Activated naive CD4-positive, alpha-beta T cell treated with anti-CD3 and anti-CD28 coated beads, Interleukin-2, amount 50 U/mL, for 72 hours (primary cell): Measurements from ENCODE around the gene PTGES. TPM values are rescaled to one million over a fixed set of nuclear protein-coding genes. Genes with fewer than 3 reads are reported as not detected.
"Not testable (repeated sequence)": the region's sequence is repeated elsewhere in the genome, so short reads cannot be mapped to it uniquely, and the experiment has no call there.

ENCODE experiments used
- ATAC-seq, 2 donors: fragments of 150-1000 bp; cut with Tn5 transposase; 2 replicates each; pipeline ENCODE4 v1.10.0; 2021; ENCODE audit warnings: mild to moderate bottlenecking in 2 of 2, moderate library complexity in 2 of 2
- DNase-seq, 2 donors: peaks; one replicate each; pipeline ENCODE4 v3.0.0; 2021 to 2022; ENCODE audit warnings: low spot score in 2 of 2
- H3K27ac Mint-ChIP-seq, 2 donors: one replicate each; pipeline ENCODE4 v1.8.0; 2022; ENCODE audit warnings: mild to moderate bottlenecking in 2 of 2, mixed read lengths in 2 of 2
- H3K36me3 Mint-ChIP-seq, 2 donors: one replicate each; pipeline ENCODE4 v1.8.0; 2022; ENCODE audit warnings: mixed read lengths in 2 of 2
- H3K9me3 Mint-ChIP-seq, 2 donors: one replicate each; pipeline ENCODE4 v1.8.0; 2022; ENCODE audit warnings: mixed read lengths in 2 of 2
- total RNA-seq, 2 donors: library from RNA; stranded (reverse); gene quantifications; one replicate each; pipeline ENCODE4 v1.2.3, GENCODE V29; 2022

PTGES gene
- total RNA-seq = under 1 TPM in 1 of 2 donors, not detected in 1; 0.41 TPM

- no peak within 1 kb of the TSS for H3K27ac Mint-ChIP-seq
- H3K9me3 Mint-ChIP-seq = no peaks in the 10 kb centered on the region
- H3K36me3 Mint-ChIP-seq = no peaks in the 10 kb centered on the region
- DNase-seq = peak in 1 of 2 donors; percentile 66
- ATAC-seq = peak; percentile 44 to 86
These were observed at the start of gene PTGES for GRCh38 chr9:129752900-129753729. PTGES (minus strand) TSS chr9:129753042; CDS start chr9:129753012, 30 bp downstream.

GRCh38 chr9:129801504-129801903 is 48.7 kb upstream of the PTGES start:
- DNase-seq (no peak), ATAC-seq (no peak)
- H3K36me3 Mint-ChIP-seq = peaks cover 8 to 18% of the 10 kb centered on the region in 2 donors
- peak overlapping the region in 1 of 2 donors; percentile 55 for H3K27ac Mint-ChIP-seq
- no peaks in the 10 kb centered on the region for H3K9me3 Mint-ChIP-seq

- DNase-seq = no peak
- Mint-ChIP-seq H3K9me3 (no peaks in the 10 kb centered on the region), H3K36me3 (peaks cover 0 to 3% of the 10 kb centered on the region in 2 donors), H3K27ac (peak overlapping the region in 1 of 2 donors; percentile 8)
- no peak for ATAC-seq
These were observed 46.1 kb upstream of the PTGES start for GRCh38 chr9:129798973-129799372.

- H3K36me3 Mint-ChIP-seq, DNase-seq, H3K9me3 Mint-ChIP-seq, ATAC-seq, H3K27ac Mint-ChIP-seq: not testable (repeated sequence)
These were observed 43.2 kb upstream of the PTGES start for GRCh38 chr9:129796029-129796428.

GRCh38 chr9:129794549-129794948 is 41.7 kb upstream of the PTGES start:
- Mint-ChIP-seq H3K27ac (no peak overlapping the region), H3K9me3 (no peaks in the 10 kb centered on the region), H3K36me3 (no peaks in the 10 kb centered on the region)
- no peak for DNase-seq
- ATAC-seq = no peak

- ATAC-seq = no peak
- Mint-ChIP-seq H3K27ac (no peak overlapping the region), H3K36me3 (no peaks in the 10 kb centered on the region), H3K9me3 (no peaks in the 10 kb centered on the region)
- DNase-seq = no peak
These were observed 33.6 kb upstream of the PTGES start for GRCh38 chr9:129786481-129786880.

- no peak for ATAC-seq
These were observed 33.0 kb upstream of the PTGES start for GRCh38 chr9:129785866-129786265.

GRCh38 chr9:129784970-129785369 is 32.1 kb upstream of the PTGES start:
- H3K9me3 Mint-ChIP-seq, DNase-seq, ATAC-seq, H3K27ac Mint-ChIP-seq, H3K36me3 Mint-ChIP-seq: not testable (repeated sequence)

More at GRCh38 chr9:129785866-129786265, 33.0 kb upstream of the PTGES start:
- Mint-ChIP-seq H3K9me3 (no peaks in the 10 kb centered on the region), H3K27ac (no peak overlapping the region), H3K36me3 (no peaks in the 10 kb centered on the region)
- DNase-seq = no peak

- no peaks in the 10 kb centered on the region for H3K36me3 Mint-ChIP-seq
- ATAC-seq (peak; percentile 95 to 97), DNase-seq (peak in 1 of 2 donors; percentile 82)
- no peaks in the 10 kb centered on the region for H3K9me3 Mint-ChIP-seq
- peak overlapping the region in 1 of 2 donors; percentile 11 for H3K27ac Mint-ChIP-seq
These were observed 30.9 kb upstream of the PTGES start for GRCh38 chr9:129783516-129784361.

GRCh38 chr9:129781981-129782380 is 29.1 kb upstream of the PTGES start:
- no peaks in the 10 kb centered on the region for H3K36me3 Mint-ChIP-seq
- DNase-seq = no peak
- H3K9me3 Mint-ChIP-seq = no peaks in the 10 kb centered on the region
- no peak for ATAC-seq
- H3K27ac Mint-ChIP-seq = no peak overlapping the region

- H3K27ac Mint-ChIP-seq = no peak overlapping the region
- DNase-seq (no peak), ATAC-seq (no peak)
- no peaks in the 10 kb centered on the region for H3K9me3 Mint-ChIP-seq
- H3K36me3 Mint-ChIP-seq = no peaks in the 10 kb centered on the region
These were observed 28.3 kb upstream of the PTGES start for GRCh38 chr9:129781131-129781530.

- ATAC-seq = no peak
- DNase-seq = no peak
- no peaks in the 10 kb centered on the region for H3K36me3 Mint-ChIP-seq
- H3K27ac Mint-ChIP-seq = no peak overlapping the region
- H3K9me3 Mint-ChIP-seq = no peaks in the 10 kb centered on the region
These were observed 26.8 kb upstream of the PTGES start for GRCh38 chr9:129779560-129780190.

GRCh38 chr9:129778469-129778868 is 25.6 kb upstream of the PTGES start:
- ATAC-seq = no peak
- Mint-ChIP-seq H3K36me3 (no peaks in the 10 kb centered on the region), H3K9me3 (no peaks in the 10 kb centered on the region), H3K27ac (no peak overlapping the region)
- no peak for DNase-seq

GRCh38 chr9:129777769-129778130 is 24.9 kb upstream of the PTGES start:
- Mint-ChIP-seq H3K27ac (peak overlapping the region in 1 of 2 donors; percentile 77), H3K36me3 (no peaks in the 10 kb centered on the region), H3K9me3 (no peaks in the 10 kb centered on the region)
- DNase-seq (no peak), ATAC-seq (peak; percentile 12 to 18)

GRCh38 chr9:129776938-129777768 is 24.3 kb upstream of the PTGES start:
- H3K9me3 Mint-ChIP-seq = no peaks in the 10 kb centered on the region

GRCh38 chr9:129776566-129776937 is 23.7 kb upstream of the PTGES start:
- Mint-ChIP-seq H3K9me3 (no peaks in the 10 kb centered on the region), H3K36me3 (no peaks in the 10 kb centered on the region), H3K27ac (no peak overlapping the region)
- ATAC-seq = no peak
- no peak for DNase-seq

More at GRCh38 chr9:129776938-129777768, 24.3 kb upstream of the PTGES start:
- Mint-ChIP-seq H3K27ac (peak overlapping the region; percentile 46 to 77), H3K36me3 (no peaks in the 10 kb centered on the region)
- DNase-seq (peak; percentile 49 to 89), ATAC-seq (peak; percentile 83 to 95)
